Skeletal muscle tissue (tissue), 4 donors: ENCODE results near the gene ATOX1. TPM values are rescaled to one million over a fixed set of nuclear protein-coding genes. Genes with fewer than 3 reads are reported as not detected.
"Not testable (repeated sequence)": the region's sequence is repeated elsewhere in the genome, so short reads cannot be mapped to it uniquely, and the experiment has no call there.

Experiments used
- H3K27ac ChIP-seq: one replicate; pipeline ENCODE4 v1.7.0; 2013; ENCODE audit warnings: mild to moderate bottlenecking, low read depth, low read length, inconsistent platforms
- H3K27me3 ChIP-seq, 3 donors: one replicate each; pipeline ENCODE4 v1.7.0; 2013; ENCODE audit warnings: low read length in 3 of 3; ENCODE audit not compliant: control insufficient read depth in 3 of 3, insufficient read depth in 3 of 3
- H3K36me3 ChIP-seq, 3 donors: one replicate each; pipeline ENCODE4 v1.7.0; 2013; ENCODE audit warnings: low read length in 3 of 3; ENCODE audit not compliant: control insufficient read depth in 3 of 3, insufficient read depth in 3 of 3
- H3K4me1 ChIP-seq, 3 donors: one replicate each; pipeline ENCODE4 v1.7.0; 2013; ENCODE audit warnings: low read length in 3 of 3, mild to moderate bottlenecking in 3 of 3; ENCODE audit not compliant: control insufficient read depth in 3 of 3, insufficient read depth in 3 of 3
- H3K4me3 ChIP-seq, 3 donors: one replicate each; pipeline ENCODE4 v1.7.0; 2013; ENCODE audit warnings: low read length in 3 of 3
- H3K9ac ChIP-seq, 3 donors: one replicate each; pipeline ENCODE4 v1.7.0; 2013; ENCODE audit warnings: low read length in 3 of 3, mild to moderate bottlenecking in 3 of 3, moderate library complexity in 2 of 3, low read depth in 1 of 3
- H3K9me3 ChIP-seq, 3 donors: one replicate each; pipeline ENCODE4 v1.7.0; 2013; ENCODE audit warnings: low read length in 3 of 3; ENCODE audit not compliant: control insufficient read depth in 3 of 3
- total RNA-seq: library from RNA; depleted of rRNA; stranded (reverse); fragments of >200 nt; gene quantifications from one replicate; pipeline ENCODE4 v1.2.3, GENCODE V29; 2014
- donor health status: Osteomylitis.

Gene ATOX1
- total RNA-seq, 1 donor from 2014 or later: 20.4 TPM

- no peak overlapping the region for H3K4me3 ChIP-seq
- peaks cover 0 to 6% (median 0%) of the 10 kb centered on the region in 3 donors for H3K36me3 ChIP-seq
- no peak overlapping the region for H3K9ac ChIP-seq
- H3K27me3 ChIP-seq: no peaks in the 10 kb centered on the region
- H3K9me3 ChIP-seq: no peaks in the 10 kb centered on the region
- no peak overlapping the region for H3K27ac ChIP-seq
- H3K4me1 ChIP-seq: peaks cover 18 to 28% (median 25%) of the 10 kb centered on the region in 3 donors
Measured at GRCh38 chr5:151738125-151738848, 20.1 kb downstream of the ATOX1 start.

- Histone ChIP-seq H3K9me3 (no peaks in the 10 kb centered on the region), H3K27ac (no peak overlapping the region), H3K4me3 (no peak overlapping the region), H3K27me3 (no peaks in the 10 kb centered on the region), H3K36me3 (peaks cover 0 to 2% (median 0%) of the 10 kb centered on the region in 3 donors), H3K4me1 (peaks cover 18 to 23% (median 22%) of the 10 kb centered on the region in 3 donors), H3K9ac (no peak overlapping the region)
Measured at GRCh38 chr5:151737431-151737830, 21.0 kb downstream of the ATOX1 start.

- H3K27ac ChIP-seq: no peak overlapping the region
- H3K4me3 ChIP-seq: no peak overlapping the region
- H3K4me1 ChIP-seq: peaks cover 14 to 19% (median 19%) of the 10 kb centered on the region in 3 donors
- H3K36me3 ChIP-seq: peaks cover 0 to 2% (median 0%) of the 10 kb centered on the region in 3 donors
- no peak overlapping the region for H3K9ac ChIP-seq
- H3K27me3 ChIP-seq: no peaks in the 10 kb centered on the region
- no peaks in the 10 kb centered on the region for H3K9me3 ChIP-seq
Measured at GRCh38 chr5:151735646-151736045, 22.8 kb downstream of the ATOX1 start.

GRCh38 chr5:151734064-151734408 is 24.4 kb downstream of the ATOX1 start:
- Histone ChIP-seq H3K36me3 (peaks cover 0 to 2% (median 0%) of the 10 kb centered on the region in 3 donors), H3K4me3 (no peak overlapping the region), H3K9ac (no peak overlapping the region), H3K9me3 (no peaks in the 10 kb centered on the region), H3K27ac (no peak overlapping the region), H3K4me1 (peaks cover 0 to 6% (median 5%) of the 10 kb centered on the region in 3 donors), H3K27me3 (no peaks in the 10 kb centered on the region)

GRCh38 chr5:151733358-151734063 is 24.9 kb downstream of the ATOX1 start:
- Histone ChIP-seq H3K36me3 (peaks cover 0 to 2% (median 0%) of the 10 kb centered on the region in 3 donors), H3K4me3 (no peak overlapping the region), H3K4me1 (peaks cover 0 to 6% (median 5%) of the 10 kb centered on the region in 3 donors), H3K27me3 (no peaks in the 10 kb centered on the region), H3K27ac (no peak overlapping the region), H3K9ac (no peak overlapping the region), H3K9me3 (no peaks in the 10 kb centered on the region)

- H3K4me3 ChIP-seq: no peak overlapping the region
- H3K27me3 ChIP-seq: no peaks in the 10 kb centered on the region
- no peaks in the 10 kb centered on the region for H3K9me3 ChIP-seq
- no peak overlapping the region for H3K9ac ChIP-seq
- peaks cover 0 to 6% (median 0%) of the 10 kb centered on the region in 3 donors for H3K4me1 ChIP-seq
- no peaks in the 10 kb centered on the region for H3K36me3 ChIP-seq
- no peak overlapping the region for H3K27ac ChIP-seq
Measured at GRCh38 chr5:151730381-151730780, 28.1 kb downstream of the ATOX1 start.

- H3K9me3 ChIP-seq, H3K27ac ChIP-seq, H3K27me3 ChIP-seq, H3K9ac ChIP-seq, H3K4me3 ChIP-seq, H3K36me3 ChIP-seq, H3K4me1 ChIP-seq: not testable (repeated sequence)
Measured at GRCh38 chr5:151729597-151729996, 28.8 kb downstream of the ATOX1 start.

- no peaks in the 10 kb centered on the region for H3K27me3 ChIP-seq
- H3K36me3 ChIP-seq: no peaks in the 10 kb centered on the region
- H3K4me1 ChIP-seq: no peaks in the 10 kb centered on the region
- no peaks in the 10 kb centered on the region for H3K9me3 ChIP-seq
- H3K27ac ChIP-seq: no peak overlapping the region
- no peak overlapping the region for H3K9ac ChIP-seq
- no peak overlapping the region for H3K4me3 ChIP-seq
Measured at GRCh38 chr5:151724360-151724759, 34.1 kb downstream of the ATOX1 start.

GRCh38 chr5:151722546-151722945 is 35.9 kb downstream of the ATOX1 start:
- Histone ChIP-seq H3K9me3 (no peaks in the 10 kb centered on the region), H3K27me3 (no peaks in the 10 kb centered on the region), H3K36me3 (no peaks in the 10 kb centered on the region), H3K27ac (no peak overlapping the region), H3K4me1 (peaks cover 4 to 9% (median 7%) of the 10 kb centered on the region in 3 donors), H3K9ac (no peak overlapping the region), H3K4me3 (no peak overlapping the region)

- H3K9me3 ChIP-seq: no peaks in the 10 kb centered on the region
- no peaks in the 10 kb centered on the region for H3K36me3 ChIP-seq
- no peak overlapping the region for H3K4me3 ChIP-seq
- H3K27me3 ChIP-seq: no peaks in the 10 kb centered on the region
- H3K4me1 ChIP-seq: peaks cover 4 to 10% (median 9%) of the 10 kb centered on the region in 3 donors
- H3K9ac ChIP-seq: no peak overlapping the region
- H3K27ac ChIP-seq: no peak overlapping the region
Measured at GRCh38 chr5:151721812-151722391, 36.5 kb downstream of the ATOX1 start.
